Limb (tissue), 2 donors: ENCODE data around the gene DOCK4.
"Not testable (repeated sequence)": the region's sequence is repeated elsewhere in the genome, so short reads cannot be mapped to it uniquely, and the experiment has no call there.

ENCODE experiments used
- DNase-seq, 2 donors: peaks; one replicate each; pipeline ENCODE4 v3.0.0-alpha.2; 2016; ENCODE audit errors: extremely low spot score in 2 of 2

Gene DOCK4, protein sequence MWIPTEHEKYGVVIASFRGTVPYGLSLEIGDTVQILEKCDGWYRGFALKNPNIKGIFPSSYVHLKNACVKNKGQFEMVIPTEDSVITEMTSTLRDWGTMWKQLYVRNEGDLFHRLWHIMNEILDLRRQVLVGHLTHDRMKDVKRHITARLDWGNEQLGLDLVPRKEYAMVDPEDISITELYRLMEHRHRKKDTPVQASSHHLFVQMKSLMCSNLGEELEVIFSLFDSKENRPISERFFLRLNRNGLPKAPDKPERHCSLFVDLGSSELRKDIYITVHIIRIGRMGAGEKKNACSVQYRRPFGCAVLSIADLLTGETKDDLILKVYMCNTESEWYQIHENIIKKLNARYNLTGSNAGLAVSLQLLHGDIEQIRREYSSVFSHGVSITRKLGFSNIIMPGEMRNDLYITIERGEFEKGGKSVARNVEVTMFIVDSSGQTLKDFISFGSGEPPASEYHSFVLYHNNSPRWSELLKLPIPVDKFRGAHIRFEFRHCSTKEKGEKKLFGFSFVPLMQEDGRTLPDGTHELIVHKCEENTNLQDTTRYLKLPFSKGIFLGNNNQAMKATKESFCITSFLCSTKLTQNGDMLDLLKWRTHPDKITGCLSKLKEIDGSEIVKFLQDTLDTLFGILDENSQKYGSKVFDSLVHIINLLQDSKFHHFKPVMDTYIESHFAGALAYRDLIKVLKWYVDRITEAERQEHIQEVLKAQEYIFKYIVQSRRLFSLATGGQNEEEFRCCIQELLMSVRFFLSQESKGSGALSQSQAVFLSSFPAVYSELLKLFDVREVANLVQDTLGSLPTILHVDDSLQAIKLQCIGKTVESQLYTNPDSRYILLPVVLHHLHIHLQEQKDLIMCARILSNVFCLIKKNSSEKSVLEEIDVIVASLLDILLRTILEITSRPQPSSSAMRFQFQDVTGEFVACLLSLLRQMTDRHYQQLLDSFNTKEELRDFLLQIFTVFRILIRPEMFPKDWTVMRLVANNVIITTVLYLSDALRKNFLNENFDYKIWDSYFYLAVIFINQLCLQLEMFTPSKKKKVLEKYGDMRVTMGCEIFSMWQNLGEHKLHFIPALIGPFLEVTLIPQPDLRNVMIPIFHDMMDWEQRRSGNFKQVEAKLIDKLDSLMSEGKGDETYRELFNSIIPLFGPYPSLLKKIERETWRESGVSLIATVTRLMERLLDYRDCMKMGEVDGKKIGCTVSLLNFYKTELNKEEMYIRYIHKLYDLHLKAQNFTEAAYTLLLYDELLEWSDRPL (N-terminal part only)

DNA sequence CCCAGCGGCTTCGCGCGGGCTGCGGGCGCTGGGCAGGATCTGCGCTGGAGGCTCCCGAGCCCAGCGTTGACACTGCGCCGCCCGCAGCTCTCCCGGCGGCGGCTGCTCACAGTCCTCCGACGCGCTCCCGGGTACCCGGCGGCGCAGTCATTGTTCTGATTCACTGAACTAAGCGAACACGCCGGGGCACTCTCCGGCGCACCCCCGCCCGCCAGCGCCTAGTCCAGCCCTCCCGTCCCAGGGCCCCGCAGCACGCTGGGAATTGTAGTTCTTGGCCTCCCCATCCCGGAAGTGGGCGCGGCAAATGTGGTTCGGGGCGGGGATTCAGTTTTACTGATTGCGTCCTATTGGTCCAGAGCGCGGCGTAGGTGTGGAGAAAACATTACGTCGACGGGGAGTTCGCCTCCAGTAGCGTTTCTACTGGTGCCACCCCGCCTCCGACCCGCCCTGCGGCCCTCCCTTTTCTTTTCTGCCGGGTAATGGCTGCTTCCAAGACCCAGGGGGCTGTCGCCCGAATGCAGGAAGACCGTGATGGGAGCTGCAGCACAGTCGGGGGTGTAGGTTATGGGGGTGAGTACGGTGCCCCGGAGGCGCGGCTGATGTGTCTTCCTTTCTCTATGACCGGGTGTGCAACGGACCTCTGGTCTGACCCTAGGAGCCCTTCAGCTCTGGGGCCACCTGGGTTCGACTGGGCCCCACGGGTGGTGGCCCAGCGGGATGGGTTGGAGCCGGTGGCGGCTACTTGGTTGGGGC is at the start of gene DOCK4, which contains the start of gene ZNF277:
Gene DOCK4 (minus strand): TSS at position 162 of the 753 bp plus-strand sequence. CDS start 261 bp downstream, outside the sequence.
Gene ZNF277 (plus strand): TSS at position 458 of the 753 bp plus-strand sequence. CDS start 22 bp downstream, at position 480.
- DNase-seq: peak; percentile 98 to 100

DNA sequence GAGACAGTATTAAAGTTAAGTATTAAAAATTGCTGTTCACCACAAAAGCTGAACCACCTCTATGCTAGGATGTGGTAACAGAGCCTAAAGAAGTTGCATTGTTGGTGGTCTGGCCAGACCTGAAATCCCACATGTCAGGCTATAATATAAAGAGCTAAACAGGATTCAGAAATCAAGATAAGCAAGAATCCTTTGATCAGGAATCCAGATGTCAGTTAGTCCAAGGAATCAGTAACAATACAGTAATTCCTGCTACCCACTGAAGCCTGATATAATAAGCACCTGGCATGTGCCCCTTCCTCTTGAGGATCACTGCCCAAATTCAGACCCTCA is 49.2 kb upstream of the DOCK4 start:
- no peak for DNase-seq

DNA sequence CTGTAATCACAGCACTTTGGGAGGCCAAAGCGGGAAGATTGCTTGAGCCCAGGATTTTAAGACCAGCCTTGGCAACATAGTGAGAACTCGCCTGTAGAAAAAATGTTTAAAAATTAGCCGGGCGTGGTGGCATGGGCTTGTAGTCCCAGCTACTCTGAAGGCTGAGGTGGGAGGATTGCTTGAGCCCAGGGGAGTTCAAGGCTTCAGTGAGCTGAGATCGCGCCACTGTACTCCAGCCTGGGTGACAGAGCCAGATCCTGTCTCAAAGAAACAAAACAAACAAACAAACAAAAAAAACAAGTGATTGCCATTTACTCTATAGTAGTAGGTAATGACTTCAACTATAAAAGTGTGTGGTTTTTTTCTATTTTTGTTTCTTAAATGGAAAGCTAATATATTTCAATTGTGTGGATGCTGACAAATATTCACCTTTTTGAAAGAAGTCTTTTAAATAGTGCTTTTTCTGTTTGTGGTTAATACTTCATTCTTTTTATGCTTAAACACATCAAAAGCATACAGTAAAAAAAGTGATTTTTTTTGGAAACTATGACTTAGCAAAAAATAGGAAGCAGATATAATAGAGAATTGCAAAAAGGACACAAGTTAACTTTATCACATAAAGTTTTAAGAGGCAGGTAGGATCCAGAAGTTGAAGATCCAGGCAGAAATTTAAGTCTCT is 48.6 kb upstream of the DOCK4 start:
- DNase-seq: no peak

DNA sequence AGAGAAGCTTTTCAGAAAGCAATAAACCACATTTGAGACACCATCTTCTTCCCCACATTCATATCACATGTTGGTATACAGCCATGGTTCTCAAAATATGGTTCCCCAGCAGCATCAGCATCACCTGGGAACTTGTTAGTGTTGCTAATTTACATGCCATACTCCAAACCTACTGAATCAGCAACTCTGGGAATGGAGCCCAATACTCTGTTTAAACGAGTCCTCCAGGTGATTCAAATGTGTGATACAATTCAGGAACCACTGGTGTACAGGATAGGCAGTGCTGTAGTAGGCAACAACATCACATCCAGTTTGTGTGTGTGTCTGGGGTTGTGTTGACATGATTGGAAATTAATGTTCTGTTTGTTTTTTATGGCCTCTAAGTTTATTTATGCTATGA is 48.0 kb upstream of the DOCK4 start:
- no peak for DNase-seq

DNA sequence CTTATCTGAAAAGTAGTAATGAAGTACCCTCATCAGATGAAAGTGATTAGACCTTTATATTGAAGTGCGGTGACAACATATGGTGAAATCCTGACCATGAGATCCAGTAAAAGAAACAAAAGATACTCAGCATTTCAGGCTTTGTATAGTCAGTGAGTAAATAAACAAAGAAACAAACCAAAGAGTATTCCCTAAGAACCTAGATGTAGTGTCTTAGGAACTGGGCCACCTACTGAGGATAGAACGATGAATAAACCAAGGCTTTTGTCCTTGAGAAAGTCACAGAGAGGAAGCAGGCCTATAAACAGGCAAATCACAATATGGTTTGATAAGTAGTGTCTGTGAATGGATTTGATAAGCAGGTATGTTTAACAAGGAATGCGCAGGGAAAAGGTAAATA is 46.5 kb upstream of the DOCK4 start:
- no peak for DNase-seq

DNA sequence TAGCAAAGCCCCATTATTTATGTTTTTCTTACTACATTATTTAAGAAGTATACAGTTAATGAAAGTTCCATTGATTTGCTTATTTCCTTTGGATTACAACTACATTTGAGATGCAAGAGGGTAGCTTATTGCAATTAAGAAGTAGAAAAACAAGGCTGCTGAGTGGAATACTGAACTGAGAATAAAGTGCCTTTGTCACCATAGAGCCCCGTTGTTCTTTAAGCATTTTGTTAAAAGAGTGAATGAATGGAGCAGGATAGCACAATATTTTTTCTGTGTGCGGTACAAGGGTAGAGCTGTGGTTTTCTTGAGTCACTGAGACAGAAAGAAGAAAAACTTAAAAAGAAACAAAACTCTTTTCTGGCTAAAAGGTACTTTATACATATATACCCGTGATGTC is 45.9 kb upstream of the DOCK4 start:
- DNase-seq: no peak

DNA sequence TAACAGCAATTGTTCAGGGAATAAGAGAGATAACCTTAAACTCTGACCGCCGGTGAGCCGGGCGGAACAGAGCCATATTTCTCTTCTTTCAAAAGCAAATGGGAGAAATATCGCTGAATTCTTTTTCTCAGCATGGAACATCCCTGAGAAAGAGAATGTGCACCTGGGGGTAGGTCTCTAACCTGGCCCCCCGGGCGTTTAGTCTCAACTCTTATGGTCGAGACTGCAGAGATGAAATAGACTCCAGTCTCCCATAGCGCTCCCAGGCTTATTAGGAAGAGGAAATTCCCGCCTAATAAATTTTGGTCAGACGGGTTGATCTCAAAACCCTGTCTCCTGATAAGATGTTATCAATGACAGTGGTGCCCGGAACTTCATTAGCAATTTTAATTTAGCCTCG is 43.8 kb upstream of the DOCK4 start:
- not testable (repeated sequence) for DNase-seq

DNA sequence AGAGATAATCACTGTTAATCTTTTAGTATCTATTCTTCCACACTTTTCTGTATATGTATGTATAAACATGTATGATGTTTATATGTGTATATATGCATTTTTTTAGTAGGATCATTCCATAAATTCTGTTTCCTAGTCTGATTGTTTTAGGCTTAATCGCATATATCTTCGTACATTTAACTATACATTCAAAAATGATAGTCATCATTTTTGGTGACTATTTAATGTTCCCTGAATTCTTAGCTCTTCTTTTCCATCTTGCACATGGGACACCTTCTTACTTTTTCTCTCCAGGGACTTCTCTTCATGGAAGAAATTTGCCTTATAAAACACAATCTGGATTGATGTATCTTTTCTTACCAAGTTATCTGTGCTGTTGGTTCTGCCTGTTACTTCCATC is 42.4 kb upstream of the DOCK4 start:
- DNase-seq: no peak

DNA sequence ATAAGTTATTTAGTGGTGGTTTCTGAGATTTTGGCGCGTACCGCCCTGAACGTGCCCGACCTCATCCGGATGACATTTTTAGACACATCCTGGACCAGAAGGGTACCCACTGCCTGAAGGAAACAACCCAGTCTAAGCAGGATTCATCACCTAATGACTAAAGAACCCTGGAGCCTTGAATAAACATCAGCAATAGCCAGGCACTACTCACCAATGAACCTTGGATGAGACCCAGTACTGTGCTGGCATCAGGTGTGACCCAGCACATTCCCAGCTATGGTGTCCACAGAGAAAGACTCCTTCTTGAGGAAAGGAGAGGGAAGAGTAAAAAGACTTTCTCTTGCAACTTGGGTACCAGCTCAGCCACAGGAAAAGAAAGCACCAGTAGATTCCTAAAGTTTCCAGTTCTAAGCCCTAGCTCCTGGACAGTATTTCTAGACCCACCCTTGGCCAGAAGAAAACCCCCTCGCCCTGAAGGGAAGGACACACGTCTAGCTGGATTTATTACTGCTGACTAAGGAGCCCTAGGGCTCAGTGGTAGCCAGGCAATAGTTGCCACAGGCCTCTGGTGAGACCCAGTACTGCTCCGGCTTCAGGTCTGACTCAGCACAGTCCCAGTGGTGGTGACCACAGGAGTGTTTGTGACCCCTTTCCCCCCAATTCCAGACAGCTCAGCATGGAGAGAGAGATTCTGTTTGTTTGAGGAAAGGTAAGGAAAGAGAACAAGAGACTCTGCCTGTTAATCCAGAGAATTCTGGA is 32.8 kb upstream of the DOCK4 start:
- DNase-seq: no peak

DNA sequence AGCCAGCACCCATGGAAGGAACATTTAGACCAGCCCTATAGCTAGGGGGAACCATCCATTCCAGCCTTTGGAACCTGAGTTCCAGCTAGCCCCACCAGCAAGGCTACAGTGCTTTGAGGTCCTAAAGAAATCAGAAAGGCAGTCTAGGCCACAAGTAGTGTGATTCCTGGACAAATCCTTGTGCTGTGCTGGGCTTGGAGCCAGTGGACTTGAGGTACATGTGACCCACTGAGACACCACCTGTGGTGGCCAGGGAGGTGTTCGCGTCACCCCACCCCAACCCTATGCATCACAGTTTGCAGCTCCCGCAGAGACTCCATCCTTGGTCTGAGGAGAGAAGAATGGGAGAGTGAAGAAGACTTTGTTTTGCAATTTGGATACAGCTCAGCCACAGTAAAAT is 32.1 kb upstream of the DOCK4 start:
- no peak for DNase-seq

DNA sequence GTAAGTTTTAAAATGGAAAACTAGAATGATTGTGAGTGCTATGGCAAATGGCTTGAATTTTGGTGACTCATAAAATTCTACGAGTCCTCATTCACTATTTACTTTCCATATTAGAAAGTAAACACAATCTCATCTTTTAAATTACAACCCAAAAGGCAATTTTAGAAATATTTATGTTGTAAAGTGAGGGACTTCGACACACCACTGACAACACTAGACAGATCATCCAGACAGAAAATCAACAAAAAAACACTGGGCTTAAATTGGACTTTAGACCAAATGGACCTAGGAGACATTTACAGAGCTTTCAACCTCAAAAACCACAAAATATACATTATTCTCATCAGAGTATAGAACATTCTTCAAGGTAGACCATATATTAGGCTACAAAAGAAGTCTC is 30.4 kb upstream of the DOCK4 start:
- no peak for DNase-seq

DNA sequence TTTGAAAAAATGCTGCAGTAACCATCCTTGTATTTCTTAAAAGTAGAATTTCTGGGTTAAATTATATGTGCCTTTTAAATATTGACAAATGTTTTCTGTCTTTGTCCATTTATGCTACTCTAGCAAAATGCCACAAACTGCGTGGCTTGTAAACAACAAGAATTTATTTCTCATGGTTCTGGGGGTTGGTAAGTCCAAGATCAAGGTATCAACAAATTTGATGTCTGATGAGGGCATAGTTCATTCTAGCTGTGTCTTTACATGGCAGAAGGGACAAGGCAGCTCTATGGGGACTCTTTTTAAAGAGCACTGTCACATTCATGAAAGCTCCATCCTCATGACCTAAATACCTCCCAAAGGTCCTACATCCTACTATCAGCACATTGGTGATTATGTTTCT is 27.9 kb upstream of the DOCK4 start:
- no peak for DNase-seq

DNA sequence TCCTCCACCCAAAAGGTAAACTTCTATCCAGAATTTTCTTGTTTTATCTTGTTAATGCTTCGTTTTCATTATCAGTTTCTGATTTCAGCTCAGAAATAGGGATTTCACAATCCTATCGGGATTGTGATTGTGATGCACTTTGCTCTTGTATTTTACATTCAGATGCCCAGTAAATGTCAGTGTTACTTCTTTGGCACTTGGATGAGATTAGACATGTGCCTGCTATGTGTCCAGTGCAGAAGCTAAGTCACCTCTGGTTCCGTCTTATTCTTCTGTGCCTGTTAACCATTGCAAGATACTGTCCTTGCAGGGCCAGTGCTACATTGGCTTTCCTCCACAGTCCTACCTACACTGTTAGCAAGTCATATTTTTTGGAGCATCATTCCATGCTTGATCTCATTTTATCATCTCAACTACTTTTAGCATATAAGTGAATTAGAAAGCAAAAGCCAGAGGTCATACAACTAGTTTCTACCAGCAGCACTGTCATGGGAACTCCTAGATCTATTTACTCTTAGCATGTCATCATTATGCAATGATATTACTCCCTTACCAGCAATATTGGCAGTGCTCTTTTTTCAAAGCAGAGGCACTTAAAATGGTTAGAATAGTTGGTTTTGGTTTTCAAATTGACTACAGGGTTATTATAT is 27.0 kb upstream of the DOCK4 start:
- DNase-seq: no peak

DNA sequence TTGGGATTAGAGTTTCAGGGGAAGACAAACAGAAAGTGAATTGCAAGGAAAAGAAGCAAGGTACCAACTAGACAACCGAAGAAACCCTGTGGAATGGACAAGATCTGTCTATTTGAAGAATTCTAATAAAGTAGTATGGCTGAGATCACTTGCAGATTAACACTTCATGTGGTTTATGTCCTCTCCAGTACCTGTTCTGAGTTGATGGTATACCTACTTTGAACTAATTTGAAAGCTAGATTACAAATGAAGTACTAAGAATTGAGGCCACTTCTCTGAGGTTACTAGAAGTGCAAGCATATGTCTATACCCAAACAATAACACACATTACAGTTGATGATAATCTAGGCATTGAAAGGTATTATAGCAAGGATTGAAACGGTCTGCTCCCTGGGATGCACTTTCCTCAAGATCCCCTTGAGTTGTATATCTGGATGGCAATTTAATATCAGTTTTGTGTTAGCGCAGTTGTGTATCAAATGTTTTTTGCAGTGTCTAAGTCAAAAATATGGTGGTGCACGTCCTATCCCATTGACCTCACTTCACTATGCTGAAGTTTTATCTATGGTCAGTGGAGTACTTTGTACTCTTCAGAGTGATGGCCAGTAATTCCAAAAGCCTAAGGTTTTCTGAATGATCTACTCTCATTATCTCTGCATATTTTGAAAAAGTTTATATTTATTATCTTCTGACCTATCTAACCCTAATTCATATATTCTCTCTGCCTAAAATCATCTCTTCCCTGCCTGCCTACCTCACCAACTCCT is 26.2 kb upstream of the DOCK4 start:
- no peak for DNase-seq

DNA sequence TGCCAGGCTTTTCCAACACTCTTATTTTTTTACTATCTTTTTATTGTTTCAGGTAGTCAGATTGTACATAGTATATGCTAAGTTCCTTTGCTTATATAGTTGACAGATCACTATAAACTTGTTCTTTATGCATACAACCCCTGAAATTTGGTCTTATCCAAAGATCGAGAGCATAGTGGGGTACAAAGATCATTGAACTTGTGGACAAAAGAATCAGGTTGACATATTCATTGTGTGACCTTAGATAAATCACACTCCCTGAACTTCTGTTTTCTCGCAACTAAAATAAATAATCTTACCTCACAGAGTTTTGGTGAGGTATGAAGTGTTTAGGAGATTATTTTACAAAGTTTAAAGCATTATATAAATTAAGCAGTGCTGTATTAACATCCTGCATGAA is 22.4 kb upstream of the DOCK4 start:
- no peak for DNase-seq

DNA sequence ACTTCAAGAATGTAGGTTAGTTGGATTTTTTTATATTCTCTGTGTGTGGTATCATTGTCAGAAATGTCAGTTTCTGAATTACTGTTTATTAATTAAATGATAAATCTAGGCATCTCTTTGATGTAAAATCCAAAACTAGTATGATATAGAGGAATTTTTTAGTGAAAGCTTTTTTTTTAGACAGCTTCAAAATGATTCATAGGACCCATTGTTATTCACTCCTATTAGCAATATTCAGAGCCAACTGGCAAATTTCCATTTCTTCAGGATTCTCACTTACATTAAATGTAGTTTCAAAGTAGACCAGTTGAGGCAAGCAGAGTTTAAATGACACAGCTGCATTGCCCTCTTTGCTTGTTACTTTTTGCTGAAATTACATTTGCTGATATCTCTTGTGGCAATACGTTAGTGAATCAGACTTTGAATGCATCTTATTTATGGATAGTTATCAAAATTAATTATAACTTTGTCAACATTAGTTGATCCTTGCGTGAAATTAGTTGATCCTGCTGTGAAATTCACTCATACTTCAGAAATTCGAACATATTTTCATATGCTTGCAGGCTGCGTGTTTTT is 20.6 kb upstream of the DOCK4 start:
- DNase-seq: no peak

DNA sequence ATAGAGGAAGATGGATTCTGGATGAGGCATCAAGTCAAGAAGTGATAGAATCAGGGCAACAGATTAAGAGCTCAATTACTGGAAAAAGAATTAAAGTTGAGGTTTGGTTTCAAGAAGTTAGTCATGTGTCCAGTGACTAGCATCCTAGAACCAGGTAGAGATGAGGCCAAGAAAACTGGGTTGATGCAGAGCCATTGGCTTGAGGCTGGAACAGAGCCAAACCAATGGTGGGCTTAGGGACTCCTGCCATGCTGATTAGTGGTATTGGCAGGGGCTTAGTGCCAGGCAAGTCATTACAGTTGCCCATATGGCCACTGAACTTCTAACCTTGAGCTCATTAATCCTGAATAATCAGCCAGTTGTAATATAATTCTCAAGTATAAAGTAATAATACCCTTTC is 18.8 kb upstream of the DOCK4 start:
- DNase-seq: no peak

DNA sequence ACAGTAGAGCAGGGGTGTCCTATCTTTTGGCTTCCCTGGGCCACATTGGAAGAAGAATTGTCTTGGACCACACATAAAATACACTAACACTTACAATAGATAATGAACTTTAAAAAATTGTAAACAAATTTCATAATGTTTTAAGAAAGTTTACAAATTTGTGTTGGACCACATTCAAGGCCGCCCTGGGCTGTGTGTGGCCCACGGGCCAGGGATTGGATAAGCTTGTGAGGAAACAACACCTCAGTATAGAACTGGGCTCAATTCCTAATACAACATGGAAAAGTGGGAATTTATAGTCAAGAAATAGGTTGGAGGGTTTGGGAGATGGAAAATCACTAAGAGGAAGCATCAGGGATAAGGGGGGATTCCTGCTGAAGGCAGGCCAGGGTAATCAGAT is 18.0 kb upstream of the DOCK4 start:
- DNase-seq: no peak
